GM12872 (cell line): ENCODE data around the gene SLC10A6.

Source experiments
- TF ChIP-seq, protein P1 (sequence below): IDR thresholded peaks from 3 replicates; pipeline ENCODE4 v1.5.1; 2011; ENCODE audit warnings: low read depth, mild to moderate bottlenecking, low read length, moderate library complexity; ENCODE audit not compliant: insufficient read depth

The SLC10A6 gene

DNA sequence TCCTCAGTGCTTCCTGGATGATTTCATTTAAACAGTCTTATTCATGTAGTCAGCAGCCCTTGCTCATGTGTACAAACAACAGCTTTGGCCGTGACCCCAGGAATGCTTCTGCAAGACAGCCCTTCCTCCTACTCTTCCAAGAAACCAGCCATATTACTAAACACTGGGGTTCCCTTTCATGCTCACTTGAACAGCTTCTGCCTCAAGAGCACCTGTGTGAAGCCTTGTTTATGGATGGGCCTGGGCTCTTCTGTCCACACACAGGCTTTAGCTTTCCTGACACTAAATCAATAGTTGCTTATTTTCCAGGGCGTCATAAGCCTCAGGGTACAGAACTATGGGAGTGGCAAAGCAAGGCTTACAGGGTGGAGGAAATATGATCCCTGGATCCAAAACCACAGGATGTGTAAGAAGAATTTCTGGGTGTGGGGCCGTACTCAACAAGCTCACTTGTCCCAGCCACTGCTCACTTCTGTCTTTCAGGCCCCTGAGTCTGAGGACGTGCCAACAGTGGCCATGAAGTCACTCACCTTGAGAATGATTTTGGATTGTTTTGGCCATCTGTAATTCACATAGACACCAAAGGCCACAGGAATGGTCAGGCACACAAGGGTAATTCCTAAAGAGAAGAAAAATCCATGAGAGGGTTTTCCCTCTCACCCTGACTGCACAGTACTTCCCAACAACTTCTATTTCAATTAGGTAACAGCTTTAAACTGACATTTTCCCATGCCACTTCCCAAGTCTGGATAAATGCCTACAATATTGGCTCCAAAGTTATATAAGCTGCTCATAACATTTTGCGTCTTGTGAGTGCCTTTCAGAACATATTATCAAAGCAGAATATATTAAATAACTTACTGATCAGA is 17.7 kb downstream of the SLC10A6 start:
- TF ChIP-seq, protein P1, sequence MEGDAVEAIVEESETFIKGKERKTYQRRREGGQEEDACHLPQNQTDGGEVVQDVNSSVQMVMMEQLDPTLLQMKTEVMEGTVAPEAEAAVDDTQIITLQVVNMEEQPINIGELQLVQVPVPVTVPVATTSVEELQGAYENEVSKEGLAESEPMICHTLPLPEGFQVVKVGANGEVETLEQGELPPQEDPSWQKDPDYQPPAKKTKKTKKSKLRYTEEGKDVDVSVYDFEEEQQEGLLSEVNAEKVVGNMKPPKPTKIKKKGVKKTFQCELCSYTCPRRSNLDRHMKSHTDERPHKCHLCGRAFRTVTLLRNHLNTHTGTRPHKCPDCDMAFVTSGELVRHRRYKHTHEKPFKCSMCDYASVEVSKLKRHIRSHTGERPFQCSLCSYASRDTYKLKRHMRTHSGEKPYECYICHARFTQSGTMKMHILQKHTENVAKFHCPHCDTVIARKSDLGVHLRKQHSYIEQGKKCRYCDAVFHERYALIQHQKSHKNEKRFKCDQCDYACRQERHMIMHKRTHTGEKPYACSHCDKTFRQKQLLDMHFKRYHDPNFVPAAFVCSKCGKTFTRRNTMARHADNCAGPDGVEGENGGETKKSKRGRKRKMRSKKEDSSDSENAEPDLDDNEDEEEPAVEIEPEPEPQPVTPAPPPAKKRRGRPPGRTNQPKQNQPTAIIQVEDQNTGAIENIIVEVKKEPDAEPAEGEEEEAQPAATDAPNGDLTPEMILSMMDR: no peak

DNA sequence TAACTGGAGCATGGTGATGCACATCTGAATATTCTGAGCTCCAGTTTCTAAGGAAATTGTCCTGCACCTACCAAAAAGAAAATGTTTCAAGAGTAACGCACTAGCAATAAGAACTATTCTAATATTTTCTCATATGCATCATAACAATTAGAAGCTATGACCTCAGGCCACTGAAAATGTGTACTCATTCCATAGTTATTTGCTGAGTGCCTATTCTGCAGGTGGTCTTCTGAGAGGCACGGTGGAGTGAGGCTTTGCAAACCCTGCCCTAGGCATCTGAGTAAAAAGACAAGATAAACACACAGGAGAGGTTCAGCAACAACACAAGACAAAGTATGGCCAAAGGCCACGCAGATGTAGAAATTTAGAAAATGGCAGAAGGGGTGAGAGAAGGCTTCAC is 23.7 kb downstream of the SLC10A6 start:
- TF ChIP-seq, protein P1: no peak

DNA sequence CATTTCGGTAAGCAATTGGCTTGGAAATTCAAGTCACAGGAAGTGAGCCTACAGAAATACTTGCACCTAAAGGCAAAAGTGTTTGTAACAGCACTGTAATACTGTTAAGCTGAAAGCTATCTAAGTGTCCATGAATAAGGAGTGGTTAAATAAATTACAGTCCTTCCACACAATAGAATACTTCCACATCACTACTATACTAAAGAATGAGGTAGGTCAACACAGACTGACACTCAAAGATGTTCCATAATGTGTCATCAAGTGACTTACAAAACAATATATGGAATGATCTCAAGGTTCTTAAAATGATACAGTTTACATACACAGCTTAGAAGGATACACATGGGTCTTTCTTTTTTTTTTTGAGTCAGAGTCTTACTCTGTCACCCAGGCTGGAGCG is 27.0 kb downstream of the SLC10A6 start:
- TF ChIP-seq, protein P1: no peak

DNA sequence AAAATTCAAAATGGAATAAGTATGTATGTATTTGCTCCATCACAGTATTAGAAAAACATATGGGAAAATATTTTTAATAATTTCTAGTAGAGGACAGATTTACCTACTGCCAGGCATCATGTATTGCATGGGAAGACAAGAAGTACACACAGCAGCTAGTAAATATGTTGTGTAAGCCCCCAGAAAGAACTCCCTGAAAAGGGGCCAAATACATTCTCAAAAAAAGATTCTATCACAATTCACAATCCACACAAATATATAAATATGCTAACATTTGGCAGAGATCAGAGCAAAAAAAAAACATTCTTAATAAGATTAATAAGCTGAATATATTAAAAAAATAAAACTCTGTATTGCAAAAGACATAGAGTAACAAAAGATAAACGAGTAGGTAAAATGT is 28.0 kb downstream of the SLC10A6 start:
- TF ChIP-seq, protein P1: no peak

DNA sequence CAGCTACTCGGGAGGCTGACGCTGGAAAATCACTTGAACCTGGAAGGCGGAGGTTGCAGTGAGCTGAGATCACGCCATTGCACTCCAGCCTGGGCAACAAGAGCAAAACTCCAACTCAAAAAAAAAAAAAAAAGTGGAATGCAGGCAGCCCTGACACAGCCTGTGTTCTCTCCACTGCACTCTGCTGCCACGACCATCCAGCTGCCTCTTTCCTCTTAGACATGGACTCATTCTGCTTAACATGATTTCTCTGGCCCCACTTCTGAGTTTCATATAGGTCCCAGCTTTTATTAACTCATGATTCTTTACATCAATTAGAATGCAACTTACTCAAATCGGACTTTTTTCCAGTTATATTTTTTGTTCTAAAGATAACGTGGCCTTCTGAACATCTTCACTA is 29.6 kb downstream of the SLC10A6 start:
- TF ChIP-seq, protein P1: no peak

DNA sequence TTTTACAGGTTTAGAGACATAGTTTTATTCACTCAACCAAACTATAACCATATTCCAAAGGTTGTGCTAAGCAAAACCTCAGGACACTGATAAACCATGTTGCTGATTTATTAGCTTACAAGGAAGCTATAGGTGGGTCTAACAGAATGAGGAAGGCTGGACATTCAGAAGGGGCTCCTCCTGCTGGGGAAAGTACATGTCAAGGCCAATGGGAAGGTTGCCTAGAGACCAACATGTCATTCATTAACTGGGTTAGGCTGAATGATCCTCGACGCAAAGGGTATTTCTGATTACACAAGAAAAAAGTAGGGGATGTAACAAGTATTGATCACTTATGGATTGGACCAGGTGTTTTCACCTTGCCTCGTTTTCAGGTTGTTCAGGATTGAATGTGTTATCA is 30.3 kb downstream of the SLC10A6 start:
- TF ChIP-seq, protein P1: no peak

DNA sequence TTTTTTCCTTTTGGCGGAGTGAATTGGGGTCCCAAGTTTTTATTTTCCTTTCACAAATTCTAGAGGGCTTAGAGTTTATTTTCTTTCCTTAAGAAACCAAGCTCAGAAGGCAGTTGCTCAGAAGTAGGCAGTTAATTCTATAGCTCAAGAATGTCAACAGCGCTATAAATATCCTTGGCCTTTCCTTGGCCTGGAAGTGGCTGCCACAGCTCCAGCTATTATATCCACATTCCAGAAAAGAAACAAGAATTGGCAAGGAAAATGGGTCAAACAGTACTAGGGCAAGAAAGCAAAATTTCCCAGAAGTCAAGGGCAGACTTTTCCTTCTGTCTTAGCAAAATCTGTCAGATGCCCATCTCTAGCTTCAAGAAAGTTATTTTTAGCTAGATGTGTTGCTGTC is 31.0 kb downstream of the SLC10A6 start:
- TF ChIP-seq, protein P1: no peak
